Ishikawa (cell line): Measurements from ENCODE around the gene OSBPL8.

Source experiments
- CEBPB ChIP-seq: IDR thresholded peaks from 2 replicates; pipeline ENCODE4 v1.6.1; 2012
- CREB1 ChIP-seq: IDR thresholded peaks from 2 replicates; pipeline ENCODE4 v1.6.1; 2012; ENCODE audit warnings: low read depth
- EGR1 ChIP-seq: IDR thresholded peaks from 2 replicates; pipeline ENCODE4 v1.6.1; 2012
- EP300 ChIP-seq: IDR thresholded peaks from 2 replicates; pipeline ENCODE4 v1.6.1; 2012; ENCODE audit warnings: borderline replicate concordance
- FOXM1 ChIP-seq: IDR thresholded peaks from 2 replicates; pipeline ENCODE4 v1.6.1; 2012; ENCODE audit warnings: low read depth, borderline replicate concordance
- MAX ChIP-seq: IDR thresholded peaks from 2 replicates; pipeline ENCODE4 v1.6.1; 2012
- NFIC ChIP-seq: IDR thresholded peaks from 2 replicates; pipeline ENCODE4 v1.6.1; 2012
- RAD21 ChIP-seq: IDR thresholded peaks from 2 replicates; pipeline ENCODE4 v1.6.1; 2012; ENCODE audit warnings: low read depth
- REST ChIP-seq: IDR thresholded peaks from 2 replicates; pipeline ENCODE4 v1.6.1; 2012; ENCODE audit warnings: low read depth, mild to moderate bottlenecking
- TAF1 ChIP-seq: IDR thresholded peaks from 2 replicates; pipeline ENCODE4 v1.6.1; 2012; ENCODE audit warnings: low read depth, mild to moderate bottlenecking
- TCF12 ChIP-seq: IDR thresholded peaks from 2 replicates; pipeline ENCODE4 v1.6.1; 2012; ENCODE audit warnings: low read depth
- TEAD4 ChIP-seq: IDR thresholded peaks from 2 replicates; pipeline ENCODE4 v1.6.1; 2012
- USF1 ChIP-seq: IDR thresholded peaks from 2 replicates; pipeline ENCODE4 v1.6.1; 2012
- YY1 ChIP-seq: IDR thresholded peaks from 2 replicates; pipeline ENCODE4 v1.6.1; 2012; ENCODE audit warnings: low read depth
- ZBTB7A ChIP-seq: IDR thresholded peaks from 2 replicates; pipeline ENCODE4 v1.6.1; 2012; ENCODE audit warnings: low read depth

Gene OSBPL8

GRCh38 chr12:76374386-76375020 is 185.1 kb downstream of the OSBPL8 start:
- no peak for TF ChIP-seq TEAD4
- no peak for TF ChIP-seq EGR1
- no peak for TF ChIP-seq YY1
- no peak for TF ChIP-seq USF1
- TF ChIP-seq TCF12: no peak
- no peak for TF ChIP-seq RAD21
- no peak for TF ChIP-seq REST
- no peak for TF ChIP-seq TAF1
- TF ChIP-seq EP300: no peak
- no peak for TF ChIP-seq CEBPB
- no peak for TF ChIP-seq FOXM1
- no peak for TF ChIP-seq ZBTB7A

GRCh38 chr12:76368230-76368629 is 191.3 kb downstream of the OSBPL8 start:
- TF ChIP-seq RAD21: no peak
- no peak for TF ChIP-seq REST
- no peak for TF ChIP-seq ZBTB7A
- no peak for TF ChIP-seq YY1
- TF ChIP-seq TAF1: no peak

- TF ChIP-seq CEBPB (no peak), ZBTB7A (no peak), TCF12 (no peak), CREB1 (no peak), NFIC (no peak), EGR1 (no peak)
Measured at GRCh38 chr12:76366163-76366562, 193.4 kb downstream of the OSBPL8 start.

- TF ChIP-seq TCF12 (no peak), USF1 (no peak), REST (no peak), FOXM1 (no peak), YY1 (no peak), TEAD4 (no peak), EP300 (no peak), ZBTB7A (no peak), MAX (no peak), TAF1 (no peak), CREB1 (no peak), RAD21 (no peak), NFIC (no peak), CEBPB (no peak), EGR1 (no peak)
Measured at GRCh38 chr12:76360316-76360715, 199.3 kb downstream of the OSBPL8 start.

GRCh38 chr12:76356071-76356470 is 203.5 kb downstream of the OSBPL8 start:
- TF ChIP-seq FOXM1 (no peak), RAD21 (no peak), MAX (no peak), CEBPB (no peak), NFIC (no peak), EGR1 (no peak), TEAD4 (no peak), EP300 (no peak), REST (no peak), YY1 (no peak), TAF1 (no peak), ZBTB7A (no peak)
